HS-27A (cell line): Measurements from ENCODE around the gene VEGFA.

Source experiments
- DNase-seq: peaks from one replicate; pipeline ENCODE4 v3.0.0-alpha.2; 2012; ENCODE audit warnings: low read depth, missing footprints

VEGFA gene

GRCh38 chr6:43772681-43773049 is 2.7 kb downstream of the VEGFA start:
- DNase-seq, result peak; percentile 12

GRCh38 chr6:43773050-43773979 is 3.3 kb downstream of the VEGFA start:
- peak; percentile 51 for DNase-seq

- no peak for DNase-seq
These were observed 4.2 kb downstream of the VEGFA start for GRCh38 chr6:43773980-43774775.

GRCh38 chr6:43774776-43775534 is 4.9 kb downstream of the VEGFA start:
- DNase-seq, result peak; percentile 41

- no peak for DNase-seq
These were observed 5.5 kb downstream of the VEGFA start for GRCh38 chr6:43775535-43775885.

GRCh38 chr6:43776115-43776798 is 6.2 kb downstream of the VEGFA start:
- no peak for DNase-seq

- no peak for DNase-seq
These were observed 7.1 kb downstream of the VEGFA start for GRCh38 chr6:43776799-43777776.

GRCh38 chr6:43778131-43778855 is 8.3 kb downstream of the VEGFA start:
- DNase-seq, result no peak

GRCh38 chr6:43778976-43779851 is 9.2 kb downstream of the VEGFA start:
- DNase-seq, result no peak

GRCh38 chr6:43779852-43780236 is 9.8 kb downstream of the VEGFA start:
- no peak for DNase-seq

- no peak for DNase-seq
These were observed 10.3 kb downstream of the VEGFA start for GRCh38 chr6:43780293-43780692.

GRCh38 chr6:43780941-43781928 is 11.2 kb downstream of the VEGFA start:
- no peak for DNase-seq

- DNase-seq, result no peak
These were observed 12.1 kb downstream of the VEGFA start for GRCh38 chr6:43781941-43782704.

- DNase-seq, result no peak
These were observed 12.9 kb downstream of the VEGFA start for GRCh38 chr6:43782764-43783513.

- no peak for DNase-seq
These were observed 14.2 kb downstream of the VEGFA start for GRCh38 chr6:43784049-43784855.
